WTC11 (cell line): ENCODE measurements around the gene LHFPL6. TPM values are rescaled to one million over a fixed set of nuclear protein-coding genes. Genes with fewer than 3 reads are reported as not detected.

ENCODE experiments used
- ATAC-seq: fragments of 200-7000 bp; cut with Tn5 transposase; 2 replicates; pipeline ENCODE4 v1.10.0; 2021; ENCODE audit warnings: mild to moderate bottlenecking, moderate library complexity
- CTCF ChIA-PET: fragments of 300-600 bp; sonication (Branson Sonifier 250); formaldehyde crosslinking; loops from one replicate; lab custom pipeline; 2021; ENCODE audit warnings: antibody characterized with exemption; lab: Charles Lee
- POLR2A ChIA-PET: fragments of 350-600 bp; sonication (Branson Sonifier 250); formaldehyde crosslinking; loops from one replicate; lab custom pipeline; 2021; ENCODE audit warnings: antibody characterized with exemption; lab: Charles Lee
- DNase-seq: peaks from one replicate; pipeline ENCODE4 v3.0.0; 2021; ENCODE audit warnings: low spot score
- H3K27ac Mint-ChIP-seq: 2 replicates; pipeline ENCODE4 v1.8.0; 2021; ENCODE audit warnings: mixed read lengths
- H3K27me3 Mint-ChIP-seq: 2 replicates; pipeline ENCODE4 v1.8.0; 2021; ENCODE audit warnings: low read depth, mild to moderate bottlenecking, moderate library complexity, mixed read lengths
- H3K36me3 Mint-ChIP-seq: 2 replicates; pipeline ENCODE4 v1.8.0; 2021; ENCODE audit warnings: mixed read lengths
- H3K4me1 Mint-ChIP-seq: 2 replicates; pipeline ENCODE4 v1.8.0; 2022; ENCODE audit warnings: mixed read lengths
- H3K4me3 Mint-ChIP-seq: 2 replicates; pipeline ENCODE4 v1.8.0; 2021; ENCODE audit warnings: mild to moderate bottlenecking, moderate library complexity, mixed read lengths
- H3K9me3 Mint-ChIP-seq: 2 replicates; pipeline ENCODE4 v1.8.0; 2021; ENCODE audit warnings: mixed read lengths
- CDX4 ChIP-seq: fragments of 250-450 bp; sonication (Bioruptor Pico); IDR thresholded peaks from 2 replicates; pipeline ENCODE4 v1.9.0; 2021; ENCODE audit warnings: moderate library complexity, mild to moderate bottlenecking, inconsistent platforms, borderline replicate concordance
- EMX1 ChIP-seq: fragments of 250-450 bp; sonication (Bioruptor Pico); IDR thresholded peaks from 2 replicates; pipeline ENCODE4 v1.8.0; 2021; ENCODE audit warnings: mild to moderate bottlenecking
- ETV6 ChIP-seq: sonication (generic); formaldehyde crosslinking; IDR thresholded peaks from 2 replicates; pipeline ENCODE4 v1.8.1; 2022; ENCODE audit warnings: mild to moderate bottlenecking, missing genetic modification reagents
- FOXK1 ChIP-seq: sonication (generic); formaldehyde crosslinking; IDR thresholded peaks from 2 replicates; pipeline ENCODE4 v1.8.0; 2022; ENCODE audit warnings: mild to moderate bottlenecking, moderate library complexity, missing genetic modification reagents
- FOXP1 ChIP-seq: sonication (generic); formaldehyde crosslinking; IDR thresholded peaks from 2 replicates; pipeline ENCODE4 v1.8.0; 2022; ENCODE audit warnings: missing genetic modification reagents, mild to moderate bottlenecking, moderate library complexity, borderline replicate concordance
- HMGA2 ChIP-seq: fragments of 250-450 bp; sonication (Bioruptor Pico); IDR thresholded peaks from 2 replicates; pipeline ENCODE4 v1.4.0; 2021; ENCODE audit warnings: mild to moderate bottlenecking, moderate library complexity
- JAZF1 ChIP-seq: fragments of 250-450 bp; sonication (Bioruptor Pico); IDR thresholded peaks from 2 replicates; pipeline ENCODE4 v1.9.0; 2021; ENCODE audit warnings: moderate library complexity, mild to moderate bottlenecking, inconsistent platforms
- JUN ChIP-seq: sonication (generic); formaldehyde crosslinking; IDR thresholded peaks from 2 replicates; pipeline ENCODE4 v1.8.0; 2023; ENCODE audit warnings: mild to moderate bottlenecking, missing genetic modification reagents
- KAT7 ChIP-seq: sonication (generic); formaldehyde crosslinking; IDR thresholded peaks from 2 replicates; pipeline ENCODE4 v1.8.1; 2023; ENCODE audit warnings: missing genetic modification reagents, mild to moderate bottlenecking, borderline replicate concordance
- NFATC4 ChIP-seq: fragments of 250-450 bp; sonication (Bioruptor Pico); IDR thresholded peaks from 2 replicates; pipeline ENCODE4 v1.9.0; 2021; ENCODE audit warnings: mild to moderate bottlenecking
- NR1H2 ChIP-seq: sonication (generic); formaldehyde crosslinking; IDR thresholded peaks from 2 replicates; pipeline ENCODE4 v1.9.0; 2021; ENCODE audit warnings: mild to moderate bottlenecking, moderate library complexity, missing genetic modification reagents
- RELA ChIP-seq: sonication (generic); formaldehyde crosslinking; IDR thresholded peaks from 2 replicates; pipeline ENCODE4 v1.8.1; 2022; ENCODE audit warnings: missing genetic modification reagents, mild to moderate bottlenecking, borderline replicate concordance
- SMAD3 ChIP-seq: sonication (generic); formaldehyde crosslinking; IDR thresholded peaks from 2 replicates; pipeline ENCODE4 v1.8.0; 2022; ENCODE audit warnings: missing genetic modification reagents, mild to moderate bottlenecking, borderline replicate concordance
- TP53 ChIP-seq: sonication (generic); formaldehyde crosslinking; IDR thresholded peaks from 2 replicates; pipeline ENCODE4 v1.8.1; 2023; ENCODE audit warnings: mild to moderate bottlenecking, missing genetic modification reagents
- USF2 ChIP-seq: sonication (generic); formaldehyde crosslinking; IDR thresholded peaks from 2 replicates; pipeline ENCODE4 v1.8.1; 2023; ENCODE audit warnings: mild to moderate bottlenecking, missing genetic modification reagents, moderate library complexity
- ZBTB43 ChIP-seq: sonication (generic); formaldehyde crosslinking; IDR thresholded peaks from 2 replicates; pipeline ENCODE4 v1.8.1; 2023; ENCODE audit warnings: mild to moderate bottlenecking, missing genetic modification reagents
- ZNF423 ChIP-seq: fragments of 250-450 bp; sonication (Bioruptor Pico); IDR thresholded peaks from 2 replicates; pipeline ENCODE4 v2.1.2; 2022; ENCODE audit warnings: mild to moderate bottlenecking, moderate library complexity
- total RNA-seq: library from RNA; stranded (reverse); gene quantifications from 3 replicates; pipeline ENCODE4 v1.2.3, GENCODE V29; 2021
- TF ChIP-seq, protein P1 (sequence below): sonication (generic); formaldehyde crosslinking; IDR thresholded peaks from 2 replicates; pipeline ENCODE4 v1.8.0; 2022; ENCODE audit warnings: missing genetic modification reagents
- TF ChIP-seq, protein P2 (sequence below): fragments of 250-450 bp; sonication (Bioruptor Pico); IDR thresholded peaks from 2 replicates; pipeline ENCODE4 v1.9.0; 2021; ENCODE audit warnings: mild to moderate bottlenecking
- TF ChIP-seq, protein P3 (sequence below): sonication (generic); formaldehyde crosslinking; IDR thresholded peaks from 2 replicates; pipeline ENCODE4 v1.8.1; 2022; ENCODE audit warnings: low read depth, mild to moderate bottlenecking, moderate library complexity, missing genetic modification reagents, borderline replicate concordance

LHFPL6 gene
- total RNA-seq, 1 experiment from 2014 or later = 4.5 TPM

- H3K4me1 Mint-ChIP-seq = peaks cover 20% of the 10 kb centered on the region
- CTCF ChIA-PET = no interaction called here
- no peaks in the 10 kb centered on the region for H3K36me3 Mint-ChIP-seq
- H3K4me3 Mint-ChIP-seq = no peak overlapping the region
- peaks cover 100% of the 10 kb centered on the region for H3K27me3 Mint-ChIP-seq
- TF ChIP-seq SMAD3 (CRISPR knock-in tag) (no peak), JAZF1 (CRISPR knock-in tag) (no peak), JUN (no peak), CDX4 (CRISPR knock-in tag) (no peak), FOXK1 (CRISPR knock-in tag) (no peak), ETV6 (CRISPR knock-in tag) (no peak), TP53 (CRISPR knock-in tag) (no peak)
- TF ChIP-seq, protein P1, sequence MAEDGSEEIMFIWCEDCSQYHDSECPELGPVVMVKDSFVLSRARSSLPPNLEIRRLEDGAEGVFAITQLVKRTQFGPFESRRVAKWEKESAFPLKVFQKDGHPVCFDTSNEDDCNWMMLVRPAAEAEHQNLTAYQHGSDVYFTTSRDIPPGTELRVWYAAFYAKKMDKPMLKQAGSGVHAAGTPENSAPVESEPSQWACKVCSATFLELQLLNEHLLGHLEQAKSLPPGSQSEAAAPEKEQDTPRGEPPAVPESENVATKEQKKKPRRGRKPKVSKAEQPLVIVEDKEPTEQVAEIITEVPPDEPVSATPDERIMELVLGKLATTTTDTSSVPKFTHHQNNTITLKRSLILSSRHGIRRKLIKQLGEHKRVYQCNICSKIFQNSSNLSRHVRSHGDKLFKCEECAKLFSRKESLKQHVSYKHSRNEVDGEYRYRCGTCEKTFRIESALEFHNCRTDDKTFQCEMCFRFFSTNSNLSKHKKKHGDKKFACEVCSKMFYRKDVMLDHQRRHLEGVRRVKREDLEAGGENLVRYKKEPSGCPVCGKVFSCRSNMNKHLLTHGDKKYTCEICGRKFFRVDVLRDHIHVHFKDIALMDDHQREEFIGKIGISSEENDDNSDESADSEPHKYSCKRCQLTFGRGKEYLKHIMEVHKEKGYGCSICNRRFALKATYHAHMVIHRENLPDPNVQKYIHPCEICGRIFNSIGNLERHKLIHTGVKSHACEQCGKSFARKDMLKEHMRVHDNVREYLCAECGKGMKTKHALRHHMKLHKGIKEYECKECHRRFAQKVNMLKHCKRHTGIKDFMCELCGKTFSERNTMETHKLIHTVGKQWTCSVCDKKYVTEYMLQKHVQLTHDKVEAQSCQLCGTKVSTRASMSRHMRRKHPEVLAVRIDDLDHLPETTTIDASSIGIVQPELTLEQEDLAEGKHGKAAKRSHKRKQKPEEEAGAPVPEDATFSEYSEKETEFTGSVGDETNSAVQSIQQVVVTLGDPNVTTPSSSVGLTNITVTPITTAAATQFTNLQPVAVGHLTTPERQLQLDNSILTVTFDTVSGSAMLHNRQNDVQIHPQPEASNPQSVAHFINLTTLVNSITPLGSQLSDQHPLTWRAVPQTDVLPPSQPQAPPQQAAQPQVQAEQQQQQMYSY (CRISPR knock-in tag) = no peak
- TF ChIP-seq, all 79 proteins: peak for 0
- H3K9me3 Mint-ChIP-seq = no peaks in the 10 kb centered on the region
- DNase-seq (no peak), ATAC-seq (no peak)
- H3K27ac Mint-ChIP-seq = no peak overlapping the region
- POLR2A ChIA-PET = no interaction called here
Measured at GRCh38 chr13:39389013-39389412, 214.0 kb downstream of the LHFPL6 start.

- Mint-ChIP-seq H3K4me3 (no peak overlapping the region), H3K27me3 (peaks cover 100% of the 10 kb centered on the region)
- TF ChIP-seq NR1H2 (CRISPR knock-in tag) (no peak), EMX1 (no peak), USF2 (CRISPR knock-in tag) (0 out of 2 replicates have a peak, but pooled peaks have one; percentile 20), HMGA2 (no peak), ZNF423 (CRISPR knock-in tag) (no peak), RELA (CRISPR knock-in tag) (no peak), NFATC4 (CRISPR knock-in tag) (no peak), TP53 (CRISPR knock-in tag) (no peak), FOXP1 (CRISPR knock-in tag) (no peak), ZBTB43 (CRISPR knock-in tag) (no peak), KAT7 (CRISPR knock-in tag) (no peak)
- TF ChIP-seq, protein P2, sequence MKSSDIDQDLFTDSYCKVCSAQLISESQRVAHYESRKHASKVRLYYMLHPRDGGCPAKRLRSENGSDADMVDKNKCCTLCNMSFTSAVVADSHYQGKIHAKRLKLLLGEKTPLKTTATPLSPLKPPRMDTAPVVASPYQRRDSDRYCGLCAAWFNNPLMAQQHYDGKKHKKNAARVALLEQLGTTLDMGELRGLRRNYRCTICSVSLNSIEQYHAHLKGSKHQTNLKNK = peak; percentile 52; the same call in 1 of the 2 replicates
- TF ChIP-seq, protein P3, sequence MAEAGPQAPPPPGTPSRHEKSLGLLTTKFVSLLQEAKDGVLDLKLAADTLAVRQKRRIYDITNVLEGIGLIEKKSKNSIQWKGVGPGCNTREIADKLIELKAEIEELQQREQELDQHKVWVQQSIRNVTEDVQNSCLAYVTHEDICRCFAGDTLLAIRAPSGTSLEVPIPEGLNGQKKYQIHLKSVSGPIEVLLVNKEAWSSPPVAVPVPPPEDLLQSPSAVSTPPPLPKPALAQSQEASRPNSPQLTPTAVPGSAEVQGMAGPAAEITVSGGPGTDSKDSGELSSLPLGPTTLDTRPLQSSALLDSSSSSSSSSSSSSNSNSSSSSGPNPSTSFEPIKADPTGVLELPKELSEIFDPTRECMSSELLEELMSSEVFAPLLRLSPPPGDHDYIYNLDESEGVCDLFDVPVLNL = no peak
- TF ChIP-seq, all 79 proteins: peak for 2
- Mint-ChIP-seq H3K27ac (no peak overlapping the region), H3K9me3 (peaks cover 6% of the 10 kb centered on the region), H3K4me1 (peaks cover 22% of the 10 kb centered on the region), H3K36me3 (peaks cover 3% of the 10 kb centered on the region; the same call in 1 of the 2 replicates)
- ChIA-PET CTCF (interaction anchor here (0.6 to 2.5 kb wide), 9 partner anchors 20 to 334 kb away, joined by 3 to 19 read pairs (median 4); partner anchors contain the start of gene LHFPL6), POLR2A (no interaction called here)
- DNase-seq (no peak), ATAC-seq (peak; percentile 96)
Measured at GRCh38 chr13:39385621-39386231, 217.3 kb downstream of the LHFPL6 start.
